Measurements from ENCODE around the gene NUP62. TPM values are rescaled to one million over a fixed set of nuclear protein-coding genes. Genes with fewer than 3 reads are reported as not detected.

NUP62 gene
- total and polyA plus RNA-seq, 4 donors: 14.2 to 19.8 (median 18.1) TPM

- DNase-seq (ENCODE audit: low spot score): no peak
- H3K27ac ChIP-seq (ENCODE audit: low read depth in 1 of 2, low read length in 2 of 2): no peak overlapping the region
- H3K4me1 ChIP-seq (ENCODE audit: control insufficient read depth in 4 of 4, insufficient read depth in 4 of 4, low read length in 3 of 4): peaks cover 6 to 41% (median 32%) of the 10 kb centered on the region in 4 donors
- H3K4me3 ChIP-seq (ENCODE audit: low read depth in 1 of 3, low read length in 3 of 3): no peak overlapping the region
- TF ChIP-seq GABPA (IDR thresholded peaks at IDR 0.05 in 1 of 2, conservative IDR thresholded peaks at IDR 0.05 in 1 of 2): no peak
- TF ChIP-seq YY1 (IDR thresholded peaks at IDR 0.05): no peak
- TF ChIP-seq HNF4G (IDR thresholded peaks at IDR 0.05): no peak
- TF ChIP-seq TAF1 (conservative IDR thresholded peaks at IDR 0.05): no peak
- no peak for TF ChIP-seq RAD21 (IDR thresholded peaks at IDR 0.05)
- TF ChIP-seq EGR1 (IDR thresholded peaks at IDR 0.05; ENCODE audit: low read depth in 2 of 2): no peak
- TF ChIP-seq ZBTB33 (IDR thresholded peaks at IDR 0.05): no peak
- no peak for TF ChIP-seq MAX (IDR thresholded peaks at IDR 0.05)
- no peak for TF ChIP-seq RXRA (IDR thresholded peaks at IDR 0.05)
- no peak for TF ChIP-seq SP1 (IDR thresholded peaks at IDR 0.05)
- no peak for TF ChIP-seq NR2F2 (IDR thresholded peaks at IDR 0.05)
- no peak for TF ChIP-seq FOXA1 (IDR thresholded peaks at IDR 0.05)
- TF ChIP-seq HNF4A (conservative IDR thresholded peaks at IDR 0.05): no peak
- no peak for TF ChIP-seq ATF3 (IDR thresholded peaks at IDR 0.05)
- no peak for TF ChIP-seq REST (IDR thresholded peaks at IDR 0.05)
- no peak for TF ChIP-seq JUND (IDR thresholded peaks at IDR 0.05)
- no peak for TF ChIP-seq CTCF (IDR thresholded peaks at IDR 0.05; ENCODE audit: low read depth, low read length, missing input control)
- no peak for TF ChIP-seq FOXA2 (IDR thresholded peaks at IDR 0.05)
- 95% methylated on average over 11 of the region's 11 CpGs for WGBS
- peaks cover 0 to 7% (median 2%) of the 10 kb centered on the region in 4 donors for H3K36me3 ChIP-seq (ENCODE audit: control insufficient read depth in 4 of 4, insufficient read depth in 3 of 4, low read depth in 1 of 4, low read length in 3 of 4)
- no peaks in the 10 kb centered on the region for H3K9me3 ChIP-seq (ENCODE audit: control insufficient read depth in 4 of 4, low read length in 3 of 4)
- no peak overlapping the region for H3K9ac ChIP-seq (ENCODE audit: low read depth in 1 of 2, low read length in 2 of 2)
- no peaks in the 10 kb centered on the region for H3K27me3 ChIP-seq (ENCODE audit: control insufficient read depth in 4 of 4, insufficient read depth in 4 of 4, low read length in 3 of 4)
Observed at GRCh38 chr19:49874503-49875157, 54.7 kb downstream of the NUP62 start.
